Measurements from ENCODE around the gene PLCL2.

PLCL2 gene

GRCh38 chr3:17047162-17047561 lies 162.4 kb downstream of the PLCL2 start:
- no peak overlapping the region for H3K9ac ChIP-seq (ENCODE audit: low read depth in 1 of 2, low read length in 2 of 2)
- no peaks in the 10 kb centered on the region for H3K4me1 ChIP-seq (ENCODE audit: control insufficient read depth in 2 of 2, insufficient read depth in 2 of 2, low read length in 2 of 2)
- H3K27me3 ChIP-seq (ENCODE audit: control insufficient read depth in 2 of 2, insufficient read depth in 2 of 2, low read length in 2 of 2): no peaks in the 10 kb centered on the region
- H3K9me3 ChIP-seq (ENCODE audit: control insufficient read depth in 2 of 2, low read length in 2 of 2): peaks cover 0 to 2% of the 10 kb centered on the region in 2 donors
- peaks cover 11 to 12% of the 10 kb centered on the region in 2 donors for H3K36me3 ChIP-seq (ENCODE audit: control insufficient read depth in 2 of 2, insufficient read depth in 2 of 2, low read length in 2 of 2)
- H3K27ac ChIP-seq (ENCODE audit: low read depth in 2 of 2, low read length in 2 of 2): no peak overlapping the region
- H3K4me3 ChIP-seq (ENCODE audit: low read length in 2 of 2): no peak overlapping the region

GRCh38 chr3:17047894-17048293 lies 163.1 kb downstream of the PLCL2 start:
- Histone ChIP-seq H3K27me3 (ENCODE audit: control insufficient read depth in 2 of 2, insufficient read depth in 2 of 2, low read length in 2 of 2) (no peaks in the 10 kb centered on the region), H3K4me1 (ENCODE audit: control insufficient read depth in 2 of 2, insufficient read depth in 2 of 2, low read length in 2 of 2) (no peaks in the 10 kb centered on the region), H3K9ac (ENCODE audit: low read depth in 1 of 2, low read length in 2 of 2) (no peak overlapping the region), H3K27ac (ENCODE audit: low read depth in 2 of 2, low read length in 2 of 2) (no peak overlapping the region), H3K4me3 (ENCODE audit: low read length in 2 of 2) (no peak overlapping the region), H3K36me3 (ENCODE audit: control insufficient read depth in 2 of 2, insufficient read depth in 2 of 2, low read length in 2 of 2) (peaks cover 11 to 12% of the 10 kb centered on the region in 2 donors), H3K9me3 (ENCODE audit: control insufficient read depth in 2 of 2, low read length in 2 of 2) (peaks cover 0 to 2% of the 10 kb centered on the region in 2 donors)

GRCh38 chr3:17050071-17050470 lies 165.3 kb downstream of the PLCL2 start:
- H3K9ac ChIP-seq (ENCODE audit: low read depth in 1 of 2, low read length in 2 of 2): no peak overlapping the region
- H3K4me1 ChIP-seq (ENCODE audit: control insufficient read depth in 2 of 2, insufficient read depth in 2 of 2, low read length in 2 of 2): no peaks in the 10 kb centered on the region
- H3K9me3 ChIP-seq (ENCODE audit: control insufficient read depth in 2 of 2, low read length in 2 of 2): peaks cover 0 to 3% of the 10 kb centered on the region in 2 donors
- H3K27ac ChIP-seq (ENCODE audit: low read depth in 2 of 2, low read length in 2 of 2): no peak overlapping the region
- H3K4me3 ChIP-seq (ENCODE audit: low read length in 2 of 2): no peak overlapping the region
- no peaks in the 10 kb centered on the region for H3K27me3 ChIP-seq (ENCODE audit: control insufficient read depth in 2 of 2, insufficient read depth in 2 of 2, low read length in 2 of 2)
- peaks cover 9 to 11% of the 10 kb centered on the region in 2 donors for H3K36me3 ChIP-seq (ENCODE audit: control insufficient read depth in 2 of 2, insufficient read depth in 2 of 2, low read length in 2 of 2)

GRCh38 chr3:17050506-17050905 lies 165.8 kb downstream of the PLCL2 start:
- no peak overlapping the region for H3K4me3 ChIP-seq (ENCODE audit: low read length in 2 of 2)
- H3K36me3 ChIP-seq (ENCODE audit: control insufficient read depth in 2 of 2, insufficient read depth in 2 of 2, low read length in 2 of 2): peaks cover 6 to 8% of the 10 kb centered on the region in 2 donors
- no peaks in the 10 kb centered on the region for H3K27me3 ChIP-seq (ENCODE audit: control insufficient read depth in 2 of 2, insufficient read depth in 2 of 2, low read length in 2 of 2)
- H3K9ac ChIP-seq (ENCODE audit: low read depth in 1 of 2, low read length in 2 of 2): no peak overlapping the region
- no peak overlapping the region for H3K27ac ChIP-seq (ENCODE audit: low read depth in 2 of 2, low read length in 2 of 2)
- no peaks in the 10 kb centered on the region for H3K4me1 ChIP-seq (ENCODE audit: control insufficient read depth in 2 of 2, insufficient read depth in 2 of 2, low read length in 2 of 2)
- peaks cover 0 to 3% of the 10 kb centered on the region in 2 donors for H3K9me3 ChIP-seq (ENCODE audit: control insufficient read depth in 2 of 2, low read length in 2 of 2)

- no peak overlapping the region for H3K4me3 ChIP-seq (ENCODE audit: low read length in 2 of 2)
- no peaks in the 10 kb centered on the region for H3K4me1 ChIP-seq (ENCODE audit: control insufficient read depth in 2 of 2, insufficient read depth in 2 of 2, low read length in 2 of 2)
- no peaks in the 10 kb centered on the region for H3K27me3 ChIP-seq (ENCODE audit: control insufficient read depth in 2 of 2, insufficient read depth in 2 of 2, low read length in 2 of 2)
- no peak overlapping the region for H3K9ac ChIP-seq (ENCODE audit: low read depth in 1 of 2, low read length in 2 of 2)
- peaks cover 3 to 4% of the 10 kb centered on the region in 2 donors for H3K36me3 ChIP-seq (ENCODE audit: control insufficient read depth in 2 of 2, insufficient read depth in 2 of 2, low read length in 2 of 2)
- H3K27ac ChIP-seq (ENCODE audit: low read depth in 2 of 2, low read length in 2 of 2): no peak overlapping the region
- peaks cover 0 to 3% of the 10 kb centered on the region in 2 donors for H3K9me3 ChIP-seq (ENCODE audit: control insufficient read depth in 2 of 2, low read length in 2 of 2)
Measured at GRCh38 chr3:17052363-17052762, 167.6 kb downstream of the PLCL2 start.

- no peaks in the 10 kb centered on the region for H3K36me3 ChIP-seq (ENCODE audit: control insufficient read depth in 2 of 2, insufficient read depth in 2 of 2, low read length in 2 of 2)
Measured at GRCh38 chr3:17054301-17054981, 169.7 kb downstream of the PLCL2 start.

GRCh38 chr3:17054982-17055343 lies 170.2 kb downstream of the PLCL2 start:
- Histone ChIP-seq H3K27me3 (ENCODE audit: control insufficient read depth in 2 of 2, insufficient read depth in 2 of 2, low read length in 2 of 2) (no peaks in the 10 kb centered on the region), H3K27ac (ENCODE audit: low read depth in 2 of 2, low read length in 2 of 2) (no peak overlapping the region), H3K9me3 (ENCODE audit: control insufficient read depth in 2 of 2, low read length in 2 of 2) (peaks cover 0 to 2% of the 10 kb centered on the region in 2 donors)

More at GRCh38 chr3:17054301-17054981, 169.7 kb downstream of the PLCL2 start:
- Histone ChIP-seq H3K27me3 (ENCODE audit: control insufficient read depth in 2 of 2, insufficient read depth in 2 of 2, low read length in 2 of 2) (no peaks in the 10 kb centered on the region), H3K27ac (ENCODE audit: low read depth in 2 of 2, low read length in 2 of 2) (no peak overlapping the region), H3K4me3 (ENCODE audit: low read length in 2 of 2) (no peak overlapping the region), H3K9me3 (ENCODE audit: control insufficient read depth in 2 of 2, low read length in 2 of 2) (peaks cover 0 to 2% of the 10 kb centered on the region in 2 donors), H3K4me1 (ENCODE audit: control insufficient read depth in 2 of 2, insufficient read depth in 2 of 2, low read length in 2 of 2) (no peaks in the 10 kb centered on the region), H3K9ac (ENCODE audit: low read depth in 1 of 2, low read length in 2 of 2) (no peak overlapping the region)

GRCh38 chr3:17055374-17056276 lies 170.9 kb downstream of the PLCL2 start:
- H3K9ac ChIP-seq (ENCODE audit: low read depth in 1 of 2, low read length in 2 of 2): no peak overlapping the region
- H3K9me3 ChIP-seq (ENCODE audit: control insufficient read depth in 2 of 2, low read length in 2 of 2): peaks cover 0 to 2% of the 10 kb centered on the region in 2 donors
- H3K4me3 ChIP-seq (ENCODE audit: low read length in 2 of 2): no peak overlapping the region
- no peak overlapping the region for H3K27ac ChIP-seq (ENCODE audit: low read depth in 2 of 2, low read length in 2 of 2)
- H3K4me1 ChIP-seq (ENCODE audit: control insufficient read depth in 2 of 2, insufficient read depth in 2 of 2, low read length in 2 of 2): no peaks in the 10 kb centered on the region
- no peaks in the 10 kb centered on the region for H3K36me3 ChIP-seq (ENCODE audit: control insufficient read depth in 2 of 2, insufficient read depth in 2 of 2, low read length in 2 of 2)
- H3K27me3 ChIP-seq (ENCODE audit: control insufficient read depth in 2 of 2, insufficient read depth in 2 of 2, low read length in 2 of 2): no peaks in the 10 kb centered on the region

More at GRCh38 chr3:17054982-17055343, 170.2 kb downstream of the PLCL2 start:
- no peak overlapping the region for H3K9ac ChIP-seq (ENCODE audit: low read depth in 1 of 2, low read length in 2 of 2)
- no peaks in the 10 kb centered on the region for H3K36me3 ChIP-seq (ENCODE audit: control insufficient read depth in 2 of 2, insufficient read depth in 2 of 2, low read length in 2 of 2)
- H3K4me3 ChIP-seq (ENCODE audit: low read length in 2 of 2): no peak overlapping the region
- no peaks in the 10 kb centered on the region for H3K4me1 ChIP-seq (ENCODE audit: control insufficient read depth in 2 of 2, insufficient read depth in 2 of 2, low read length in 2 of 2)

- Histone ChIP-seq H3K36me3 (ENCODE audit: control insufficient read depth in 2 of 2, insufficient read depth in 2 of 2, low read length in 2 of 2) (no peaks in the 10 kb centered on the region), H3K4me1 (ENCODE audit: control insufficient read depth in 2 of 2, insufficient read depth in 2 of 2, low read length in 2 of 2) (no peaks in the 10 kb centered on the region), H3K4me3 (ENCODE audit: low read length in 2 of 2) (no peak overlapping the region), H3K27me3 (ENCODE audit: control insufficient read depth in 2 of 2, insufficient read depth in 2 of 2, low read length in 2 of 2) (no peaks in the 10 kb centered on the region), H3K9me3 (ENCODE audit: control insufficient read depth in 2 of 2, low read length in 2 of 2) (peaks cover 0 to 2% of the 10 kb centered on the region in 2 donors), H3K27ac (ENCODE audit: low read depth in 2 of 2, low read length in 2 of 2) (no peak overlapping the region), H3K9ac (ENCODE audit: low read depth in 1 of 2, low read length in 2 of 2) (no peak overlapping the region)
Measured at GRCh38 chr3:17057321-17057720, 172.6 kb downstream of the PLCL2 start.

- Histone ChIP-seq H3K4me1 (ENCODE audit: control insufficient read depth in 2 of 2, insufficient read depth in 2 of 2, low read length in 2 of 2) (no peaks in the 10 kb centered on the region), H3K36me3 (ENCODE audit: control insufficient read depth in 2 of 2, insufficient read depth in 2 of 2, low read length in 2 of 2) (no peaks in the 10 kb centered on the region), H3K27ac (ENCODE audit: low read depth in 2 of 2, low read length in 2 of 2) (no peak overlapping the region), H3K9me3 (ENCODE audit: control insufficient read depth in 2 of 2, low read length in 2 of 2) (no peaks in the 10 kb centered on the region), H3K9ac (ENCODE audit: low read depth in 1 of 2, low read length in 2 of 2) (no peak overlapping the region), H3K4me3 (ENCODE audit: low read length in 2 of 2) (no peak overlapping the region), H3K27me3 (ENCODE audit: control insufficient read depth in 2 of 2, insufficient read depth in 2 of 2, low read length in 2 of 2) (no peaks in the 10 kb centered on the region)
Measured at GRCh38 chr3:17059989-17060550, 175.3 kb downstream of the PLCL2 start.

Data from mucosa of rectum (tissue), 2 donors.